HEK293 (cell line): Measurements from ENCODE around the gene ARID3B.
A peak's percentile ranks its signal among the peaks of the same experiment; 100 is the strongest.

ENCODE experiments used
- AEBP2 ChIP-seq: fragments of 450-650 bp; formaldehyde crosslinking; IDR thresholded peaks from 2 replicates; pipeline ENCODE4 v1.5.1; 2016; ENCODE audit warnings: missing biosample characterization, missing genetic modification characterization, borderline replicate concordance
- BCL11B ChIP-seq: fragments of 450-650 bp; formaldehyde crosslinking; IDR thresholded peaks from 2 replicates; pipeline ENCODE4 v1.5.1; 2016; ENCODE audit warnings: low read depth, missing biosample characterization, missing genetic modification characterization
- CTCF ChIP-seq: fragments of 450-650 bp; formaldehyde crosslinking; IDR thresholded peaks from 2 replicates; pipeline ENCODE4 v1.5.1; 2016; ENCODE audit warnings: missing biosample characterization, missing genetic modification characterization
- GLIS1 ChIP-seq: fragments of 450-650 bp; formaldehyde crosslinking; IDR thresholded peaks from 2 replicates; pipeline ENCODE4 v1.5.1; 2016; ENCODE audit warnings: missing biosample characterization, missing genetic modification characterization
- IKZF3 ChIP-seq: fragments of 450-650 bp; IDR thresholded peaks from 2 replicates; pipeline ENCODE4 v1.5.0; 2018; ENCODE audit warnings: missing biosample characterization, mild to moderate bottlenecking, missing genetic modification characterization, moderate library complexity
- KLF10 ChIP-seq: fragments of 450-650 bp; IDR thresholded peaks from 2 replicates; pipeline ENCODE4 v1.5.1; 2018; ENCODE audit warnings: missing biosample characterization, mild to moderate bottlenecking, missing genetic modification characterization
- KLF7 ChIP-seq: fragments of 450-650 bp; formaldehyde crosslinking; IDR thresholded peaks from 2 replicates; pipeline ENCODE4 v1.5.1; 2016; ENCODE audit warnings: missing biosample characterization, missing genetic modification characterization, borderline replicate concordance
- OVOL3 ChIP-seq: fragments of 450-650 bp; formaldehyde crosslinking; IDR thresholded peaks from 2 replicates; pipeline ENCODE4 v1.5.1; 2016; ENCODE audit warnings: missing biosample characterization, missing genetic modification characterization
- ZBTB17 ChIP-seq: fragments of 450-650 bp; formaldehyde crosslinking; IDR thresholded peaks from 2 replicates; pipeline ENCODE4 v1.5.1; 2016; ENCODE audit warnings: missing biosample characterization, missing genetic modification characterization
- ZFHX2 ChIP-seq: fragments of 450-650 bp; formaldehyde crosslinking; conservative IDR thresholded peaks from 2 replicates; pipeline ENCODE4 v1.5.1; 2016; ENCODE audit warnings: missing biosample characterization, missing genetic modification characterization
- ZFP3 ChIP-seq: fragments of 450-650 bp; formaldehyde crosslinking; IDR thresholded peaks from 2 replicates; pipeline ENCODE4 v1.5.1; 2016; ENCODE audit warnings: low read depth, missing biosample characterization, missing genetic modification characterization
- ZNF132 ChIP-seq: fragments of 450-650 bp; formaldehyde crosslinking; IDR thresholded peaks from 2 replicates; pipeline ENCODE4 v1.5.1; 2017; ENCODE audit warnings: missing biosample characterization, missing genetic modification characterization, borderline replicate concordance
- ZNF335 ChIP-seq: fragments of 450-650 bp; formaldehyde crosslinking; conservative IDR thresholded peaks from 2 replicates; pipeline ENCODE4 v1.5.1; 2016; ENCODE audit warnings: missing biosample characterization, missing genetic modification characterization
- ZNF354C ChIP-seq: fragments of 450-650 bp; formaldehyde crosslinking; IDR thresholded peaks from 2 replicates; pipeline ENCODE4 v1.5.1; 2016; ENCODE audit warnings: missing biosample characterization, missing genetic modification characterization, low read depth, borderline replicate concordance
- ZNF549 ChIP-seq: fragments of 450-650 bp; IDR thresholded peaks from 2 replicates; pipeline ENCODE4 v1.5.1; 2018; ENCODE audit warnings: missing biosample characterization, missing genetic modification characterization, mild to moderate bottlenecking, inconsistent platforms, moderate library complexity
- ZNF600 ChIP-seq: fragments of 450-650 bp; formaldehyde crosslinking; IDR thresholded peaks from 2 replicates; pipeline ENCODE4 v1.5.1; 2016; ENCODE audit warnings: missing biosample characterization, missing genetic modification characterization
- ZNF623 ChIP-seq: fragments of 450-650 bp; formaldehyde crosslinking; IDR thresholded peaks from 2 replicates; pipeline ENCODE4 v1.5.1; 2016; ENCODE audit warnings: missing biosample characterization, missing genetic modification characterization
- ZNF692 ChIP-seq: fragments of 450-650 bp; formaldehyde crosslinking; IDR thresholded peaks from 2 replicates; pipeline ENCODE4 v1.5.1; 2016; ENCODE audit warnings: missing biosample characterization, missing genetic modification characterization
- ZSCAN5A ChIP-seq: fragments of 450-650 bp; formaldehyde crosslinking; IDR thresholded peaks from 2 replicates; pipeline ENCODE4 v1.5.1; 2016; ENCODE audit warnings: missing biosample characterization, missing genetic modification characterization
- TF ChIP-seq, protein P1 (sequence below): fragments of 450-650 bp; formaldehyde crosslinking; IDR thresholded peaks from 2 replicates; pipeline ENCODE4 v1.5.1; 2016; ENCODE audit warnings: missing biosample characterization, missing genetic modification characterization, borderline replicate concordance
- TF ChIP-seq, protein P2 (sequence below): fragments of 450-650 bp; formaldehyde crosslinking; IDR thresholded peaks from 2 replicates; pipeline ENCODE4 v1.5.1; 2017; ENCODE audit warnings: missing biosample characterization, missing genetic modification characterization
- TF ChIP-seq, protein P3 (sequence below): fragments of 450-650 bp; formaldehyde crosslinking; optimal IDR thresholded peaks from 2 replicates; pipeline ENCODE3; 2016; ENCODE audit warnings: missing biosample characterization, mild to moderate bottlenecking, missing genetic modification characterization

Gene ARID3B

GRCh38 chr15:74614744-74615507 is 73.9 kb downstream of the ARID3B start (continued):
- TF ChIP-seq AEBP2 (tag by site-specific recombination) (no peak), ZSCAN5A (tag by site-specific recombination) (peak; percentile 96), ZFP3 (tag by site-specific recombination) (0 out of 2 replicates have a peak, but pooled peaks have one; percentile 9), OVOL3 (tag by site-specific recombination) (0 out of 2 replicates have a peak, but pooled peaks have one; percentile 46), CTCF (tag by site-specific recombination) (peak; percentile 29; the same call in 1 of the 2 replicates), ZNF600 (peak; percentile 20; the same call in 1 of the 2 replicates), ZNF132 (no peak), IKZF3 (tag by site-specific recombination) (0 out of 2 replicates have a peak, but pooled peaks have one; percentile 16), GLIS1 (tag by site-specific recombination) (peak; percentile 77), ZNF354C (tag by site-specific recombination) (no peak), BCL11B (tag by site-specific recombination) (peak; percentile 78), ZBTB17 (tag by site-specific recombination) (peak; percentile 8; the same call in 1 of the 2 replicates), ZNF549 (no peak), ZNF692 (tag by site-specific recombination) (peak; percentile 51; the same call in 1 of the 2 replicates), KLF10 (peak; percentile 93), KLF7 (tag by site-specific recombination) (peak; percentile 90; the same call in 1 of the 2 replicates), ZNF335 (tag by site-specific recombination) (peak; percentile 82), ZFHX2 (tag by site-specific recombination) (peak; percentile 80), ZNF623 (tag by site-specific recombination) (peak; percentile 36)
- TF ChIP-seq, protein P1, sequence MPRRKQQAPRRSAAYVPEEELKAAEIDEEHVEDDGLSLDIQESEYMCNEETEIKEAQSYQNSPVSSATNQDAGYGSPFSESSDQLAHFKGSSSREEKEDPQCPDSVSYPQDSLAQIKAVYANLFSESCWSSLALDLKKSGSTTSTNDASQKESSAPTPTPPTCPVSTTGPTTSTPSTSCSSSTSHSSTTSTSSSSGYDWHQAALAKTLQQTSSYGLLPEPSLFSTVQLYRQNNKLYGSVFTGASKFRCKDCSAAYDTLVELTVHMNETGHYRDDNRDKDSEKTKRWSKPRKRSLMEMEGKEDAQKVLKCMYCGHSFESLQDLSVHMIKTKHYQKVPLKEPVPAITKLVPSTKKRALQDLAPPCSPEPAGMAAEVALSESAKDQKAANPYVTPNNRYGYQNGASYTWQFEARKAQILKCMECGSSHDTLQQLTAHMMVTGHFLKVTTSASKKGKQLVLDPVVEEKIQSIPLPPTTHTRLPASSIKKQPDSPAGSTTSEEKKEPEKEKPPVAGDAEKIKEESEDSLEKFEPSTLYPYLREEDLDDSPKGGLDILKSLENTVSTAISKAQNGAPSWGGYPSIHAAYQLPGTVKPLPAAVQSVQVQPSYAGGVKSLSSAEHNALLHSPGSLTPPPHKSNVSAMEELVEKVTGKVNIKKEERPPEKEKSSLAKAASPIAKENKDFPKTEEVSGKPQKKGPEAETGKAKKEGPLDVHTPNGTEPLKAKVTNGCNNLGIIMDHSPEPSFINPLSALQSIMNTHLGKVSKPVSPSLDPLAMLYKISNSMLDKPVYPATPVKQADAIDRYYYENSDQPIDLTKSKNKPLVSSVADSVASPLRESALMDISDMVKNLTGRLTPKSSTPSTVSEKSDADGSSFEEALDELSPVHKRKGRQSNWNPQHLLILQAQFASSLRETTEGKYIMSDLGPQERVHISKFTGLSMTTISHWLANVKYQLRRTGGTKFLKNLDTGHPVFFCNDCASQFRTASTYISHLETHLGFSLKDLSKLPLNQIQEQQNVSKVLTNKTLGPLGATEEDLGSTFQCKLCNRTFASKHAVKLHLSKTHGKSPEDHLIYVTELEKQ (tag by site-specific recombination): peak; percentile 56; the same call in 1 of the 2 replicates
- TF ChIP-seq, protein P2, sequence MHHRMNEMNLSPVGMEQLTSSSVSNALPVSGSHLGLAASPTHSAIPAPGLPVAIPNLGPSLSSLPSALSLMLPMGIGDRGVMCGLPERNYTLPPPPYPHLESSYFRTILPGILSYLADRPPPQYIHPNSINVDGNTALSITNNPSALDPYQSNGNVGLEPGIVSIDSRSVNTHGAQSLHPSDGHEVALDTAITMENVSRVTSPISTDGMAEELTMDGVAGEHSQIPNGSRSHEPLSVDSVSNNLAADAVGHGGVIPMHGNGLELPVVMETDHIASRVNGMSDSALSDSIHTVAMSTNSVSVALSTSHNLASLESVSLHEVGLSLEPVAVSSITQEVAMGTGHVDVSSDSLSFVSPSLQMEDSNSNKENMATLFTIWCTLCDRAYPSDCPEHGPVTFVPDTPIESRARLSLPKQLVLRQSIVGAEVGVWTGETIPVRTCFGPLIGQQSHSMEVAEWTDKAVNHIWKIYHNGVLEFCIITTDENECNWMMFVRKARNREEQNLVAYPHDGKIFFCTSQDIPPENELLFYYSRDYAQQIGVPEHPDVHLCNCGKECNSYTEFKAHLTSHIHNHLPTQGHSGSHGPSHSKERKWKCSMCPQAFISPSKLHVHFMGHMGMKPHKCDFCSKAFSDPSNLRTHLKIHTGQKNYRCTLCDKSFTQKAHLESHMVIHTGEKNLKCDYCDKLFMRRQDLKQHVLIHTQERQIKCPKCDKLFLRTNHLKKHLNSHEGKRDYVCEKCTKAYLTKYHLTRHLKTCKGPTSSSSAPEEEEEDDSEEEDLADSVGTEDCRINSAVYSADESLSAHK (tag by site-specific recombination): peak; percentile 59
- TF ChIP-seq, protein P3, sequence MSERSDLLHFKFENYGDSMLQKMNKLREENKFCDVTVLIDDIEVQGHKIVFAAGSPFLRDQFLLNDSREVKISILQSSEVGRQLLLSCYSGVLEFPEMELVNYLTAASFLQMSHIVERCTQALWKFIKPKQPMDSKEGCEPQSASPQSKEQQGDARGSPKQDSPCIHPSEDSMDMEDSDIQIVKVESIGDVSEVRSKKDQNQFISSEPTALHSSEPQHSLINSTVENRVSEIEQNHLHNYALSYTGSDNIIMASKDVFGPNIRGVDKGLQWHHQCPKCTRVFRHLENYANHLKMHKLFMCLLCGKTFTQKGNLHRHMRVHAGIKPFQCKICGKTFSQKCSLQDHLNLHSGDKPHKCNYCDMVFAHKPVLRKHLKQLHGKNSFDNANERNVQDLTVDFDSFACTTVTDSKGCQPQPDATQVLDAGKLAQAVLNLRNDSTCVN (tag by site-specific recombination): peak; percentile 97
